GM11168 (cell line): ENCODE measurements around the gene TICAM1.
"Not testable (repeated sequence)": the region's sequence is repeated elsewhere in the genome, so short reads cannot be mapped to it uniquely, and the experiment has no call there.

ENCODE experiments used
- in situ Hi-C: fragments of 300-500 bp; cut with MboI; formaldehyde crosslinking; loops from one replicate; pipeline ENCODE4 v1.12.0; 2022; ENCODE audit warnings: low sequenced_read_pairs; ENCODE audit not compliant: unreplicated experiment

TICAM1 gene

DNA sequence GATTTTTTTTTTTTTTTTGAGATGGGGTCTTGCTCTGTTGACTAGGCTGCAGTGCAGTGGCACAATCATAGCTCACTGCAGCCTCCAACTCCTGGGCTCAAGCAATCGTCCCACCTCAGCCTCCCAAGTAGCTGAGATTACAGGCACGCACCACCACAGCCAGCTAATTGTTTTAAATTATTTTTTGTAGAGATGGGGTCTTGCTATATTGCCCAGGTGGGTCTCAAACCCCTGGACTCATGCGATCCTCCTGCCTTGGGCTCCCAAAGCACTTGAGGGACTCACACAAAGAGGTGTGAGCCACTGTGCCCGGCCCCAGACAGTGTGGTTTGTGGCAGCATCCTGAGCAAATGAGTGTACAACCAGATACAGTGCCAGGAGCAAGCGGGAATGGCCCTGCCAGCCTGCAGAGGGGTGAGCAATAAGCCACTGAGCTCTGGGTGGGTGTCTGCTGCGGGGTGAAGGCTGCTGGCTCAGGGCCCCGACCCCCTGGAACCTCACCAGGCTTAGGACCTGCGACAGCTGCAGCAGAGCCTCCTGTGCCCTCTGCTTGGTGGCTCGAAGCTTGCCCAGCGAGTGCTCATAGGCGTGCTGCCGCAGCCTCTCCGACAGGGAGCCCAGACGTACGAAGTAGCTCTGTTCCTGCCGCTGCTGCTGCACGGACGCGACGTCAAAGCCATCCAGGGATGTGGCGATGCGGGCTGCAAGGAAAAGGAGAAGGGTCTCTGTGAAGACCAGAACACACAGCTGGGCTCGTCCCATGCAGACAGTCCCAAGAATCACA lies 15.9 kb upstream of the TICAM1 start:
- in situ Hi-C loops: loop anchor here (5.0 kb wide), 1 partner anchor 40 kb away; no protein-coding TSS in a partner anchor

DNA sequence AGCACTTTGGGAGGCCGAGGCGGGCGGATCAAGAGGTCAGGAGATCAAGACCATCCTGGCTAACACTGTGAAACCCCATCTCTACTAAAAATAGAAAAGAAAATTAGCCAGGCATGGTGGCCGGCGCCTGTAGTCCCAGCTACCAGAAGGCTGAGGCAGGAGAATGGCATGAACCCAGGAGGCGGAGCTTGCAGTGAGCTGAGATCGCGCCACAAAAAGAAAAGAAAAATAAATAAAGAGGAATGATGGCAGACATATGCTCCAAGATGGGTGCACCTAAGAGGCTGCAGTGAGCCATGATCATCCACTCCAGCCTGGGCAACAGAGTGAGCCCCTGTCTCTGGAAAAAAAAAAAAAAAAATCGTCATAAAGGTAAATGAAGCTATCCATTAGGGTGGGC lies 14.5 kb upstream of the TICAM1 start:
- in situ Hi-C loops: loop anchor here (5.0 kb wide), 1 partner anchor 39 kb away; no protein-coding TSS in a partner anchor

DNA sequence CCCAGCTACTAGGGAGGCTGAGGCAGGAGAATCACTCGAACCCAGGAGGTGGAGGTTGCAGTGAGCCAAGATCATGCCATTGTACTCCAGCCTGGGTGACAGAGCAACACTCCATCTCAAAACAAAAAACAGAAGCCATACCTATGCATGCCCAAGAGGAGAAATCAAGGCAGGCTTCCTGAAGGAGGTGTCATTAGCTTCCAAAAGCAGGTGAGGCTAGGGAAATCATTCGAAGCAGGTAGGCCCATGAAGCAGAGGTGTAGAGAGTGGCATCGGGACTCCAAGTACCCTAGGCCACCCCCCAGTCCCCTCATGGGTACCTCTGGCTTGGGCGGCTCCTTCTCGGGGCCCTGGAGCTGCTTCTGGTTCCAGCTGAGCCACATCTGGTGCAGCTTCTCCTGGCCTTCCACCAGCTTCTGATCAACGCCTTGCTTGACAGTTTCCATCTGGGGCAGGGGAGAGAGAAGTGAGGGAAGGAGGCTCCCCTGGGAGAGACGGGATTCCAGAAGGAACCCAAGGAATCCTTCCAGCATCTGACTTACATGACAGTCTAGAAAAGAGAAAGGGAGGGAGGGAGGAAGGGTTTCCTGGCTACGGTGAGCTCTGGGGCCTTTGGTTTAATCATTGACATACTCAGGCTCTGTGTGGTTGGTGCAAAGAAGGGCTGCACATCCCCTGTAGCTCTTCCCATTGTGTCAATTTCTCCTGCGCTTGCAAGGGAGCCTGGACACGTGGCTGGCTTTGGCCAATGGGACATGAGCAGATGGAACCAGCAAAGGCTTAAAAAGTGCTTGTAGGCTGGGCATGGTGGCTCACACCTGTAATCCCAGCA lies 13.1 kb upstream of the TICAM1 start:
- in situ Hi-C loops: loop anchor here (5.0 kb wide), 1 partner anchor 37 kb away; no protein-coding TSS in a partner anchor

DNA sequence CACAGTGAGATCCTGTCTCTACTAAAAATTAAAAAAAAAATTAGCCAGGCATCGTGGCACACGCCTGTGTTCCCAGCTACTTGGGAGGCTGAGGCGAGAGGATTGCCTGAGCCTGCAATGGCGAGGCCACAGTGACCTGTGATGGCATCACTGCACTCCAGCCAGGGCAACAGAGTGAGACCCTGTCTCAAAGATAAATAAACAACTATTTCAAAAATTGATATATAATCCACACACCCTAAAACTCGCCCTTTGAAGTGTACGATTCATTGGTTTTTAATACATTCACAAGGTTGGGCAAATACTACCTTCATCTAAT lies 12.1 kb upstream of the TICAM1 start:
- in situ Hi-C loops: no loop called here

DNA sequence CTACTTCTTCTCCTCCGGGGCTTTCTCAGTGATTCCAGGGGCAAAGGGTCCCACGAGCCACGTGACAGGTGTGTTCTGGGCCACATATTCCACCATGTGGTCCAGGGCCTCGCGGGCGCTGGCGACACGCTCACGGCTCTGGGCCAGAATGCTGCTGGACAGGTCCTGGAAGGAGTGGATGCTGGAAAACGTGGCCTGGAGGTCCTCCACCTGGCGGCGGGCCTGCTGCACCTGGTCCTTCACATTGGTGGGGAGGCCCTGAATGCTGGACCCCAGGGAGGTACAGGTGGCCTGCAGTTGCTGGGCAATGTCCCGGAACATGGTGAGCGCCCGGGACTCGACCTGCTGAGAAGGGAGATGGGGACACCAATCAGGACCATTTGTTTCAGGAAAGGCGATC lies 7.7 kb upstream of the TICAM1 start:
- in situ Hi-C loops: no loop called here

DNA sequence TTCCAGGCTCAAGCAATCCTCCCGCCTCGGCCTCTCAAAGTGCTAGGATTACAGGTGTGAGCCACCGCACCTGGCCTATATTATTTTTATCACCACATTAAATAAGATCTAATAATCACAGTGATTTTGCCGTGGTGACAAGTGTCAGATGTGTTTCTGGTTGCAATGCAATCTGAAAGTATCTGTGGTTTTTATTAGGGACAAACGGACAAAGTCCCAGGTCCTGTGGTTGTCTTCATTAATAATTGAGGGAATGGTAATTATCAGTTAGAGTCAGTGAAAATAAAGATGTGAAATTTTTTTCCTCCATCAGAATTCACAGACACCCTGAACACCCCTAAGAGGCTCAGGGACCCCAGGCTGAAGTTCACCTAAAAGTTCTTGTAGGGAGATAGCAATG lies 1.3 kb upstream of the TICAM1 start:
- in situ Hi-C loops: no loop called here

DNA sequence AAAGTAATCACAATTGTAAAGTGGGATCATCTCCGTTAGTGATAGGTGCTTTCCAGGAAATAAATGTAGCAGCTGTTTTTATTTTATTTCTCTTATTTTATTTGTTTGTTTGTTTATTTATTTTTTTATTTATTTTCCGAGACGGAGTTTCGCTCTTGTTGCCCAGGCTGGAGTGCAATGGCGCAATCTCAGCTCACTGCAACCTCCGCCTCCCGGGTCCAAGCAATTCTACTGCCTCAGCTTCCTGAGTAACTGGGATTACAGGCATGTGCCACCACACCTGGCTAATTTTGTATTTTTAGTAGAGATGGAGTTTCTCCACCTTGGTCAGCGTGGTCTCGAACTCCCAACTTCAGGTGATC lies 448 bp upstream of the TICAM1 start:
- in situ Hi-C loops: not testable (repeated sequence)

DNA sequence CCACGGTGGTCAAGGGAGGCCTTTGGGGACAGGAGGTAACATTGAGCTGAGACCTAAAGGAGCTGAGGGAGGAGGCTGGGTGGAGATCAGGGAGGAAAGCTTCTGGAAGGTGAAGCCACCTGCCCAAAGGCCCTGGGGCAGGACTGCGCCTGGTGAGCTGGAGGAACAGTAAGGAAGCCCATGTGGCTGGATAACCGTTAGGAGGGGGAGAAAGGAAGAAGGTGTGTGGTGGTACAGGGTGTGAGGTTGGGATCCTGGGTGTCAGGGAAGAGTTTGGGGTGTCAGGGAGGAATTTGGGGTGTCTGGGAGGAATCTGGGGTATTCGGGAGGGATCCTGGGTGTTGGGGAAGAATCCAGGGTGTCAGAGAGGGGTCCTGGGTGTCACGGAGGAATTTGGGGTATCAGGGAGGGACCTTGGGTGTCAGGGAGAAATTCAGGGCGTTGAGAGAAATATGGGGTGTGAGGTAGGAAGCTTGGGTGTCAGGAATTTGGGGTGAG lies 695 bp downstream of the TICAM1 start:
- in situ Hi-C loops: no loop called here

DNA sequence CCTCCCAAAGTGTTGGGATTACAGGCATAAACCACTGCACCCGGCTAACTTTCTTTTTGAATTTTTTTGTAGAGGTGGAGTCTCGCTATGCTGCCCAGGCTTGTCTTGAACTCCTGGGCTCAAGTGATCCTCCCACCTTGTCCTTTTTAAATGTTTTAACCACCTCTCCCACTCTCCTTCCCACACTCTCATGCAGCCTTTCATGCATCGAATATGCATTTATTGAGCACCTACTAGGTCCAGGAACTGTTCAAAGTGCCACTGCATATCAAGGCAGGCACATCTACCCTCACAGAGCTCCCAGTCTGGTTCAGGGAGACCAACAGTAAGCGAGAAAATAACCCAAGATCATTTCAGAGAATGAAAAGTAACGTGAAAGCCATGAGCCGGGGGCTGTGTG lies 1.2 kb downstream of the TICAM1 start:
- in situ Hi-C loops: no loop called here

DNA sequence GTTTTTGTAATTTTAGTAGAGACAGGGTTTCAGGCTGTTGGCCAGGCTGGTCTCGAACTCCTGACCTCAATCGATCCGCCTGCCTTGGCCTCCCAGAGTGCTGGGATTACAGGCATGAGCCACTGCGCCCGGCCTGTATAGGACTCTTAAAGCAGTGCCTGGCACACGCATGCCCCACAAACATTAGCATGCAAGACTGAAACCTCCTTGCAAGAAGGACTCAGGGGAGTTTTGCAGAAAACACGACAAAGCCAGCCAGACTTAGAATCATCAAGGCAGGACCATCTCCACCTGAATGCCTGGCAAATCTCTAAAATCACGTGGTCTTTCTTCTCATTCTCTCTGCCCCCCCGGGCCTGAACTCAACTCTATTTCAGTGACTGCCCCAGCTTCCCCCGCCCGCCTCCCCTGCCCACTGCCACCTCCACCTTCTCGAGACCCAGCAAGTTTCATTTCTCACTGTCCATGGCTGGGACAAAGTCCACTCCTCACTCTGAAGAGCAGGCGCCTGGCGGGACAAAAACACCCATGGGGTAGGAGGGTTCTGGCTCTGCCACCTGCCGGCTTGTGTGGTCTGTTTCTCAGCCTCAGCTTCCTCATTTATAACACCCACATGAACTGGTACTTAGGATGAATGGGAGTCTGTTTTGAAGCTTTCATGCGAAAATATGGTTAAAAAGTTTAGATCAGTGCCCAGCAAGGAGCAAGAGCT lies 2.4 kb downstream of the TICAM1 start:
- in situ Hi-C loops: no loop called here

DNA sequence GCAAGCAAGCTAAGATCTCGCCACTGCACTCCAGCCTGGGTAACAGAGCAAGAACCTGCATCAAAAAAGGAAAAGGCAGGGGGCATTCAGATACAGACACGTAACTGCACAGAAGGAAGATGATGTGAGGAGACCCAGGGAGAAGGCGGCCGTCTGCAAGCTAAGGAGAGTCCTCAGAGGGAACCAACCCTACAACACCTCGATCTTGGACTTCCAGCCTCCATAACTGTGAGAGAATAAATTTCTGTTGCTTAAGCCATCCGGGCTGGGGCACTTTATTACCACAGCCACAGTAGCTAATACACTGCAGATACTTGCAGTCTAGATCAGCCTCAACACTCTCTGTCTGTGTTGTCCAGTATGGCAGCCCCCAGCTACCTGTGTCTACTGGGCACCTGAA lies 7.9 kb downstream of the TICAM1 start:
- in situ Hi-C loops: no loop called here

DNA sequence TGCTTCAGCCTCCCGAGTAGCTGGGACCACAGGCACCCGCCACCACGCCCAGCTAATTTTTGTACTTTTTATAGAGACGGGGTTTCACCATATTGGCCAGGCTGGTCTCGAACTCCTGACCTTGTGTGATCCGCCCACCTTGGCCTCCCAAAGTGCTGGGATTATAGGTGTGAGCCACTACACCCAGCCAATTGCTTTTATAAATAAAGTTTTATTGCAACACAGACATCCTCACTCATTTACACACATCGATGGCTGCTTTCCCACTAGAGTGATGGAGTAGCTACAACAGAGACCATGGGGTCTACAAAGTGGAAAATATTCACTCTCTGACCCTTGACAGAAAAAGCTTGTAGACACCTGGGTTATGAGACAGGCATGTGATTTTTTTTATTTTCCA lies 9.2 kb downstream of the TICAM1 start:
- in situ Hi-C loops: not testable (repeated sequence)

DNA sequence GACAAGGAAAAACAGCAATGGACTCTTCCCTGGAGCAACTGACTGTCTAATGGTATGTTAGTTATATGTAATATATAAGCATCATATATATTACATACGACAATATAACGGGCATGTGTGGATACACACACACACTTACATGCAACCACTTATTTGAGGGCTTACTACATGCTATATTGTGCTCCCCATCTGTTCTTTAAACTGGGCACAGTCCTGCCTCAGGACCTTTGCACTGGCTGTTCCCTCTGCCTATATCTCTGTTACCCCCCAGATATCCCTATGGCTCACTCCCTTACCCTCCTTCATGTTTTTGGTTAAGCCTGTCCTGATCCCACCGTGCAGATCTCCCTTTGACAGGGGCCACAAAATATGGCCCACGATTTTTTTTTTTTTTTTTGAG lies 10.2 kb downstream of the TICAM1 start:
- in situ Hi-C loops: no loop called here

DNA sequence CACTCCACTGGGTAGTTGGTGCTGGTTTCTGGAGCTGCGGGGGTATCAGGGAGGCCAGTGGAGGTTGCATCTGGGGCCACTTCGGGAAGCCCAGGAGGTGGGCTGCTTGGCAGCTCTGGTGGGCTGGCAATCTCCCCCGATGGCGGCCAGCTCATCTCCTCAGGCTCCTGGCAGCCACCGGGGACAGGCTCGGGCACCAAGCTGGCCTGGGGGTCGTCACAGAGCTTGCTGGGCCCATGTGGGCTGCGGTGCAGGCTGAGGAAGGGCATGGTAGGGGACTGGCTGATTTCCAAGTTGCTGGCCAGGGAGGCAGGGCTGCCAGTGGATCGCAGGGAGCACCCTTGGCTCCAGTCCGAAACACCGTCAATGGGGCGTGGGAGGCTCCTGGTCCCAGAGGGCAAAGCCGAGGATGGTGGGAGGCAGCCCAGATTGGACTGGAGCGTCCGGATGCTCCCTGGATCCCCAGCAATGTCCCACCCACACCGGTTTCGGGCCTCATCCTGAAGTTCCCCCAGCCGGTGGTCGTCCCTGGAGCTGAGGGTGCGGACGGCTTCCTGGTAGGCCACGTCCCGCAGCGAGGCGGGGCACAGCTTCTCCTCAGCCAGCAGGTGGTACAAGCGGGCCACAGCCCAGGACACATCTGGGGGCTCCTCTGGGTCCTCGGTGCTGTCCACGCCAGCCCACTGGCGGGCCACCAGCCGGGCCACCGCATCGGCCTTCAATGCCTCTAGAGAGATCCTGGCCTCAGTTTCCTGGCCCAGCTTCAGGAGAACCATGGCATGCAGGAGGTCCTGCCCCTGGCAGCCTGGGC lies 13.8 kb downstream of the TICAM1 start:
- in situ Hi-C loops: no loop called here

DNA sequence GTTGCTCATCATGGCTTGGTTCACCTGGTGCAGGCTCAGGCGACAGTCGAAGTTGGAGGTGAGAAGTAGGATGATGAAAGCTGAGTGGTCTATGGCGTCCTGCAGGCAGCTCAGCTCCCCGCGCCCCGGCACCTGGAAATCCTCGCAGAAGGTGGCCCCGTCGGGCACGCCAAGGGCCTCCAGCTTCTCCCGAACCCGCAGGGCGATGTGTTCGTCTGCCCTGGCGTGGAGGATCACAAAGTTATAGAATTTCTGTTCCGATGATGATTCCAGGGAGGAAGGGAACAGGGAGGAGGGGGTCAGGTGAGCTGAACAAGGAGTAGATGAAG lies 14.6 kb downstream of the TICAM1 start:
- in situ Hi-C loops: no loop called here

DNA sequence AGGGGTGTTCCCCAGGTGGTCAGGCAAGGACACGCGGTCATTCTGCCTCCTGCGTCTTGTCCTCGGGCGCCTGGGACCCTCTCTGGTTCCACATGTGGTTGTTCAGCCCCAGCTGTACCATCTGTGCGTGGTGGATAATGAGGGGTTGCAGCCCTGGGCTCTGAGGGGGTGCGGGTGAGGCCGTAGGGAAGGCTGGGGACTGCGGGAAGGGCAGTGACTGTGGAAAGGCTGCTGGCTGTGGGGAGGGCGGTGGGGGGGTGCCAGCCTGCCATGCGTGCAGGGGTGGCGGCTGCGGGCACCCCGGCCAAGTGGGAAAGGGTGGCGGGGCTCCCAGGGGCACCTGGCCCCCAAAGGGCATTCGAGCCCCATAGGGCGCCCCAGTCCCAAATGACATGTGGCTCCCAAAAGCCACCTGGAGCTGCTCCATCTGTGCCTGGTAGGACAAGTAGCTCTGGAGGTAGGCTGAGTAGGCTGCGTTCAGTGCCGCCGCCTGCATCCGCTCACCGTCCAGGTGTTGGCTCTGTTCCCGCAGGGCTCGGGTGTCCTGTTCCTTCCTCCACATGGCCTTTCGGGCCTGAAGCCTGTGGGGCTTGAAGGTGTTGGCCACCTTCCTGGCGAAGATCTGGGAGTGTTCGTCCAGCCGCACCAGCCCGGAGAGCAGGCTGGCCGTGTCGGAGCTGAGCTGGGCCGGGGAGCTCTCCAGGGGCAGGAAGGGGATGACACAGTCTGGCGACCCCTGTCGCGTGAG lies 15.1 kb downstream of the TICAM1 start:
- in situ Hi-C loops: no loop called here

DNA sequence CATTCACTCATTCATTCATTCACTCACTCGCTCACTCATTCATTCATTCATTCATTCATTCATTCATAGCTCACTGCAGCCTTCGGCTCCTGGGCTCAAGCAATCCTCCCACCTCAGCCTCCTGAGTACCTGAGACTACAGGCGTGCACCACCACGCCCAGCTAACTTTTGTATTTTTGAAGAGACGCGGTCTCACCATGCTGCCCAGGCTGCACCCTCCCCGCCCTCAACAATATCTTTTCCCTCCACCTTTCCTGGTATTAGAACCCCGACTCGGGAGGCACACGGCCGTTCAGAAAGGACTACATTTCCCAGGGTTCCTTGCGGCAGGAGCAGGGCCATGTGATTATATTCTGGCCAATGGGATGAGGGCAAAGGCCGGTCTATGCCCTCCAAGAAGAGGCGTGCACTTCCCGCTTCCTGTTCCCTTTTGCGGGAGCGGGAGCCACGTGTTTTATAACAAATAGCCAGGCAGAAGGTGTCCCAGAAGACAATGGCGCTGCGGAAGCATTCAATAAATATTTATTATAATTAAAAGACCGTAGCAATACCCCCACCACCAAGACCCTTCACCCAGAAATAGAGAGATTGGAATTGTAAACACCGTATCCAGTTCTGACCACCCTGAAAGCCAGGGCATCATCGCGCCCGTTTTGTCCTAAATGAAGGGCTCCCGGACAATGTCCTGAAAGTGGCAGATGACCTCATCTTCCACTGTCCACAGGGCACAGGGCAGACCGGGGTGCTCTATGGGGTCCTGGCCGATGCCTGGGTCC lies 15.9 kb downstream of the TICAM1 start:
- in situ Hi-C loops: no loop called here

DNA sequence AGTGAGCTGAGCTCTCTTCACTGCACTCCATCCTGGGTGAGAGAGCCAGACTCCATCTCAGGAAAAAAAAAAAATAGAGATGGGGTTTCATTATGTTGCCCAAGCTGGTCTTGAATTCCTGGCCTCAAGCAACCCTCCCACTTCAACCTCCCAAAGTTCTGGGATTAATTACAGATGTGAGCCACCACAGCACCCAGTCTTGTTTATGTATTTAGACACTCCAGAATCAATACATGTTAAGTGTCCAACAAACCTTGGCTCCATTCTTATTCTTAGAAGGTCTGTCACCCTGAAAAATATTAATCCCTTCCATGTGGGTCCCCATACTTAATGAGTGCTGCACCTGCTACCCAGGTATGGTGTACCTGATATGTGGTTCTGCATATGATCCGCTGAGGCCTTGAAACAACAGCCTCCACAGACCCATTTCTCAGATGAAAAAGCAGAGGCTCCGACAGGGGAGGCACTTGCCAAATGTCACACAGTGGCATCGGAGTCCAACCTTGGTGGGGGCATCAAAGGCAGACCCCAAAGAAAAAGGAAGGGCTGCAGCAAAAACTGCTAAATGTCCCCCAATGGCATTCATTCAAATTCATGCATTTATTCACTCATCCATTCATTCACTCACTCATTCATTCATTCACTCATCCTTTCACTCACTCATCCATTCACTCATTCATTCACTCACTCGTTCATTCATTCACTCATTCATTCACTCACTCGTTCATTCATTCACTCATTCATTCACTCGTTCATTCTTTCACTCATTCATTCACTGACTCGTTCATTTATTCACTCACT lies 16.7 kb downstream of the TICAM1 start:
- in situ Hi-C loops: no loop called here
